ENCODE data around the gene SEPTIN7.

Gene SEPTIN7

DNA sequence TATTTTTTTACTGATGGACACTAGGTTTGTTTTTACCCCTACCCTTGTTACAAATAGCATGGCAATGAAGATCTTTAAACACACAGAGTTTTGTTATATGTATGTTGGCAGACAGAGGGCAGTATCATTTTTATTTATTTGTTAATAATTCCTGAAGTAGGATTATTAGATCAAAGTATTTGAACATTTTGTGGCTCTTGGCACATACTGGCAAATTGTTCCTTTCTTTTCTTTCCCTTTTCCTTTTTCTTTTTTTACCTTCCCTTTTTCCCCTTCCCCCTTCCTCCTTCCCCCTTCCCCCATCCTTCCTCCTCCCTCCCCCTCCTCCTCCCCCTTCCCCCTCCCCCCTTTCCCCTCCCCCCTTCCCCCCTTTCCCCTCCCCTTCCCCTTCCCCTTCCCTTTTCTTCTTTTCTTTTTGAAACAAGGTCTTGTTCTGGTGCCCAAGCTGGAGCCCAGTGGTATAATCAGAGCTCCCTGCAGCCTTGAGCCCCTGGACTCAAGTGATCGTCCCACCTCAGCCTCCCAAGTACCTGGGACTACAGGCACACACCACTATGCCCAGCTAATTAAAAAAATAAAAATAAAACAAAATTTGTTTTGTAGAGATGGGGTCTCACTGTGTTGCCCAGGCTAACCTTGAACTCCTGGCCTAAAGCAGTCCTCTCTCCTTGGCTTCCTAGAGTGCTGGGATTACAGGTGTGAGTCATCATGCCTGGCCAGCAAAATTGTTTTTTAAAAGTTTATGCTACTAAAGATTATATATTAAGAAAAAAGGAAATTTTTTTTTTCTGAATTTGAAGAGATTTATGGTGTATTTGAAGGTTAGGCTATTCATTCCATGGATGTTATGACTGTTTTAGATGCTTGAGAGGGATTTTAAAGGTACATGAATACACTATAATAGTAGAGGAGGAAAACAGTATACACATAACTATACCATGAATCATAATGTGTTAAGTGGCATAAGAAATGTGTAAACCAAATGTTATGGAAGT is 39.3 kb downstream of the SEPTIN7 start:
- no peak for DNase-seq

DNA sequence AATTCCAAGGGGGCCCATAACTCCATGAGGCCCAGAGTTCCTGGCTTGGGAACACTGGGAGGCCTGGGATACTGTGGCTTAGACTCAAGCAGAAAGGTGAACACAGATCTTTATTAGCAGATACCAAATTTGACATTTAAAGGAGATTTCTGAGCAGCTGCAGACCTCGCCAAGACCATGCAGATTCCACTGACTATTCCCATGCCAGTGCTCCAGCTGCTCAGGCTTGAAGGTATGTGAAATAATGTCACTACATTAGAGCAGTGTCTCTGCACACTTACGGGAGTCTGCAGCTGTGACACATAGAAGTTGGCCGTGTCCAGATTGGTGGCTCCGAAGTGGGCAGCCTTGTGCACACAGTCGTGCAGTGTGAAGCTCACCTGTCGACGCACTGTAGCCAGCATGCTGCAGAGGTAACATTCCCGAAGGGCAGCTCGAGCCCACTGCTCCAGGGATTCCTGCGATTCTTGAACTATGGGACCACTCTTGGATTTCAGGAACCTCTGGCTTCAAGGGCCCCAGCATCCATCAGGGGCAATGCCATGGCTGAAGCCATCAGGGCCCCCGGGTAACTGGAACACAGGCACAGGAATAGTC is 46.1 kb downstream of the SEPTIN7 start:
- DNase-seq, result no peak

DNA sequence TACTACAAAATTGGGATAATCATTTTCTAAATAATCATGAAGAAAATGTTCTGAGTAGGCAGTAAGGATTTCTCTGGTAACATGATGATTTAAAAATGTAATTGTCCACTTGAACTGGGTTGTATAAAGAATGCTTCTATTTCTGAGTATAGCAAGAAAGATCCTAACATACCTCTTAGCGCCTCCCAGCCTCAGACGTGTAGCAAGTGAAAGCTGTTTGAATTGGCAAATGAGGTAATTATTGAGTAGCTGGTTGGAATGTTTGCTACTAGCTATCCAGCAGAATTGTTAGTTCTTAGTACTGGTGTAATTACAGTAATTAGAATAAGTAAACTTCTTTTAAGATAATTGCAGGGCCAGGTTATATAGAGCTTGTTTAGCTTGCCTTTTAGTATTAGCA is 47.9 kb downstream of the SEPTIN7 start:
- no peak for DNase-seq

- no peak for DNase-seq
These were observed 48.4 kb downstream of the SEPTIN7 start for GRCh38 chr7:35849158-35849831.

- DNase-seq, result no peak
These were observed 49.1 kb downstream of the SEPTIN7 start for GRCh38 chr7:35849954-35850353.

Data from CD4-positive, alpha-beta T cell treated with Interleukin-6 for 4 hours (primary cell).